HG03521 (cell line): Measurements from ENCODE around the gene NEK9.
A peak's percentile ranks its signal among the peaks of the same experiment; 100 is the strongest.
"Not testable (repeated sequence)": the region's sequence is repeated elsewhere in the genome, so short reads cannot be mapped to it uniquely, and the experiment has no call there.

Experiments
- ATAC-seq: cut with Tn5 transposase; IDR thresholded peaks from one replicate; pipeline ENCODE4 v1.9.1; 2021; ENCODE audit warnings: mild to moderate bottlenecking, moderate library complexity; ENCODE audit not compliant: unreplicated experiment

The NEK9 gene

DNA sequence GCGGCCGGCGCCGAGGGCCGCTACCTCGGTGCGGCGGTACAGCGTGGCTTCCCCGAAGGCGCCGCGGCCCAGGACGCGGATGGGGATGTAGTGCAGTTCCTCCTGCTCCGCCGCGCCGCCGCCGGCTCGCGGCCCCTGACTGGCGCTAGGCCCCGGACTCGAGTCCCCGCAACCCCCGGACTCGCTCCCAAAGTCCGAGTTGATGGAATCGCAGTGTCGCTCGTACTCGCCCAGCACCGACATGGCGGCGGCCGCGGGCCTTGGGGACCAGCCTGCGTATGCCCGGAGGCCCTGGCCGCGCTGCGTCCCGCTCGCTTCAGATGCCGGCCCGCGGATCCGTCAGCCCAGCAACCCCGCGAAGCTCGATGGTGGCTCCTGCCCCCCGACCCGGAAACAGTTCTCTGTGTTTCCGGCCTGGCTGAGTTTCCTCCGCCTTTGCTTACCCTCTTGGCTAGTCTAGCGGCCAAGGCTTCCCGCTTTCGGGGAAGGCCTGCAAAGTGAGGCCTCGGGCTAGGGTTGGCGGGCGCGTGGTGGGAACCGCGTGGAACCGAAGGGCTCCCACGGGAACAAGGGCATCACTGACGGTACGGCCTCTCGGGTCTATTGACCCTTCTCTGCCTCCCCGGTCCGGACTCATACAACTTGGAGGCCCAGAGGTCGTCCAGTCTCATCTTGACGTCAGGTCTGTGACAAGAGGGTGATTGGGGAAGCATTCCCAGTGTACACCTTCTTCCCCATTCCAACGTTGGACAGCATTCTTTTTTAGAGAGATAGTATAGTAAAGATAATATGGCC, at the start of gene NEK9:
Gene NEK9 (minus strand): TSS at position 370 of the 795 bp plus-strand sequence. CDS start 127 bp downstream, at position 243.
- peak; percentile 81 for ATAC-seq

DNA sequence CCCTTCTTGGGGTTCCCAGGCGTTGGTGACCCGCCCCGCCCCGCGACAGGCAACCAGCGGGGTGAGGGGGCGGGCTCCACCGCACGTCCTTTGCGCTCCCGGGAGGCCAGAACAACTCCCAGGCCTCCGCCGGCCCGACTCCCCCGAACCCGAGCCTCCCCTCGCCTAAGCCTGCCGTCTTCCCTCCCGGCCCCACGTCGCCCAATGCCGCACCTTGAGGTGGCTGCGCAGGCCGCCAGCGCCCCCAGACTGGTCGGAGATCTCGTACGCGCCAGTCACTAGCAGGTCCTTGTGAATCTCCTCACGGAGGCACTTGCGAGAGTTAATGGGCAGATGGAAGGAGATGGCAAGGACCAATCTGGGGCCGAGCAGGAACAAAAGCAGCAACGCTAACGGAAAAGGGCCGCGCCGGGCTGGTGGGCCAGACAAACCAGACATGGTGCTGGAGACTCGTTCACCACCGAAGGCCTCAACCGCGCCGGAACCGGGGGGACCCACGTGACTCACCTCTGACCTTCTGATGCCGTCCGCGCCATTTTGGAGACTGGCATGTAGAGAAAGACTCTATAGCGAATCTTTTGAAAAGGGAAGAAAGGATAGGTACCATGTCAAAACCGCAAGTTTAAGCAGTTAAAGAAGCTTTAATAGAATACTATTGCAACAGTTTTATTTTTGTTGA, 49.4 kb upstream of the NEK9 start, which contains the start of gene TMED10:
Gene TMED10 (minus strand): TSS at position 471 of the 679 bp plus-strand sequence. CDS start 33 bp downstream, at position 438.
- ATAC-seq, result peak; percentile 69

DNA sequence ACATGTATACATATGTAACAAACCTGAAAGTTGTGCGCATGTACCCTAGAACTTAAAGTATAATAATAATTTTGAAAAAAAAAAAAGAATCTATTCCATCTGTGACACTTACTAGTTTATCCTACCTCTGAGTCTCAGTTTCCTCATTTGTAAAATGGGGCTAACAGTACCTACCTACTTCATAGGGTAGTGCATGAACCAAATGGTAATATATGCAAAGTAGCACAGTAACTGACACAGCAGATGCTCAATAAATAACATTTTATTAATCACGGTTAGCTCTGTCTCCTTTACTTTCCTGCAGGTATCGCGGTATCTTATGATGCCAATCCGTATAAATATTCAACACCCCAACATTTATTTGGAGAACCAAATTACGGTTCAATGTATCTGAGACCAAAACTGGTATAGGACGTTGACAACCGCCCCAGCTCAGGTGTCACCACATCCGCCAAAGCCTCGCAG, 48.9 kb upstream of the NEK9 start:
- peak; percentile 5 for ATAC-seq

DNA sequence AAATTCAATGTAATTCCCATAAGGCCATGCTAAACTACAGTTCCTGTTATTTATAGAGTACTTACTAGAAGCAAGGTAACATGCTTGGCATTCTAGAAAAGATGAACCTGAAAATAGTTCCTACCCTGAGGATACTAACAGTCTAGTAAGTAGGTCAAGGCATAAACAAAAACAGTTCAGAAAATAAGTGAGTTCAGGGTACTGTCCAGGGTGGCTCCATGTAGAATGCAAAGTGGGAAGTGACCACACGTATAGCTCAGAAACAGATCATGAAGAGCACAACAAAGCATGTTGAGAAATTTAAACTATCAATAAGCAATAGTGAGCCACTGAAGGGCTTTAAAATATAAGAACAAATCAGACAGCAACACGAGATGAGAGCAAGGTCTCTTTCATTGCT, 47.2 kb upstream of the NEK9 start:
- no peak for ATAC-seq

DNA sequence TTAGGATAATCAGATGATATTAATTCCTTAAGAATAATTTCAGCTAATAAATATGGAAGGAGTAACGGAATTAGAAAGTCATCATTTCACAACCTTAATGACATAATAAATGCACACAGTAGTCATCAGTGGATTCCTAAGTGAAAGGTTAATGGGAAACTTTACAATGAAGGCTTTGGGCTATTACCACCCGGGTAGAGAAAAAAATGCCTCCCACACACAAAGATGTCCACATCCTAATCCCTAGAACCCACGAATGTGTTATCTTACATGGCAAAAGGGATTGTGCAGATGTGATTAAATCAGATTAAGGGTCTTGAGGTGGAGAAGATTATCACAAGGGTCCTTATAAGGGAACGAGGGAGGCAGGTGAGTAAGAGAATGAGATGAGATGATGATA, 43.9 kb upstream of the NEK9 start:
- ATAC-seq, result no peak

DNA sequence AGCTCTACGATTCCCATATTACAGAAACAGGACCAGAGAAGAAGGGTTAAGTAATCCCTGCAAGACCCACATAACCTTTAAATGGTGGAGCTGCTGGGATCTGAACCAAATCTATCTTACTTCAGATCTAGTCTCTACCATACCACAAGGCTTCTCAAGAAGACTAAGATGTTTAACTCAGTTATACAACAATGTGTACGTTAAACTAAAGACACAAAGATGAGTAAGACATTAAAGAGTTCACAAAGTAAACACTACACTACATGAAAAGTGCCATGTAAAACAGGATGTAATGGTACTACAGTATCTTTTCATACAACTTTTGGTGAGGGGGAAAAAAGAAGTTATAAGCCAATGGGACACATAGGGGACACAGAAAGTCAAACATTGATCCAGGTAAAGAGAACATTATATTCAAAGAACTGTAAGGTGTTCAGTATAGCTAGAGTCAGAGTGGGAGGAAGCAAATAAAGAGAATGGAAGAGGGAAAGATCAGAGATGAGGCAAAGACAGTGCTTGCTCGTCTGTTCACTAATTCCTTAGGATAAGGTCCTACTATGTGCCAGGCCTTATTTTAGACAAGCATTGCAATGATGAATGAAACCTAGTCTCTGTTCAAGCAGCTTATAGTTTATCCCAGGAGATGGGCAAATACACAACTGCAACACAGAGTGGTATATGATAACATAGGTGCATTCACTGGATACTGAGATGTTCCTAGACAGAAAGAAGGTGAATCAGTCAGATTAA, 41.9 kb upstream of the NEK9 start:
- no peak for ATAC-seq

DNA sequence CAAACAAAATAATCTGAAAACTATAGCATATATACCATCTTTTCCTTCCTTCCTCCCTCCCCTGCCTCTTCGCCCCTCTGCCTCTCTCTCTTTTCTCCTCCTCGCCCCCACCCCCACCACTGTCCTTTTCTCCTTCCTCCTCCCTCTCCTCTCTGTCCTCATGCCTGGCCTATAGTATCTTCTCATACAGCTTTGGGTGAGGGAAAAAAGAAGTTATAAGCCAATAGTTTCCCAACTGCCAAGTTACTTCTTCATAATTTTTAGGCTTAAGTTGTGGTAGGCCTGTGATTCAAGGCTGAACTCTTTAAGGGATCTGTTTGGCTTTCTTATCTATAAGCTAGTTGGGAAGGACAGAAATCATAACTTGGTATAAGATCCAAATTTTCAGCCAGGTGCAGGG, 40.5 kb upstream of the NEK9 start:
- no peak for ATAC-seq

DNA sequence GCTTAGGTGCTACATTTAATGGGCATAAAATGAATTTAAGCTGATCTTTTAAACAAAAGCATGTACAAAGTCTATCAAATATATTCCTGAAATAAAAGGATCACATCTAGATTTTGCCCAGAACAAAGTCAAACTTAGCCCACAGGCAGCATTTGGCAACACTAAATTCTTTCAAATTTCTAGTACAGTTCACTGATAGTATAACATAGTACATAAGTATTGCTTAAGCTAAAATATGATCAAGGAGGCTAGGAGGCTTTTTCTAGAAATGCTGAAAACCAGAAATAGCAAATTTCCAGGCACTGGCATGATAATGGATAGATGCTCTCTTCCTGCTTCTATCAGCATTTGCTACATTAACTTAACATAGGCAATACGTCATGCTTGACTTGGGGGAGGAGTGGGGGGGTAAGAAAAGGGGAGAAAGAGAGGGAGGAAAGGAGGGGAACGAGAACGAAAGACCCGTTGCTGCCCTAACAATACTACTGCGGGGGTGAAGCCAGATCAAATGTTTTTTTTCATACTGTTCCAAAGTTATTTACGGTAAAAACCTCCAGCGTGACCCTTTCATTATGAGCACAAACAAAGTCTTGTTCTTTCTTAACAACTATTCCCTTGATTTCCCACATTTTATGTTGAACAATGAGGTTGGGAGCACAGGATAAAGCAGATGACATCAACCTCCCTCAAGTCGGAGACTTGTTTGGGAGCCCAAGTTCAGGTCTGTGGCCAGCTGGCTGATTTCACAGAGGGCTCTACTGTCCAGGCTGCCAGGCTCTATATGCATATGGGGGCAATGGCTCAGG, 38.9 kb upstream of the NEK9 start:
- ATAC-seq, result no peak

DNA sequence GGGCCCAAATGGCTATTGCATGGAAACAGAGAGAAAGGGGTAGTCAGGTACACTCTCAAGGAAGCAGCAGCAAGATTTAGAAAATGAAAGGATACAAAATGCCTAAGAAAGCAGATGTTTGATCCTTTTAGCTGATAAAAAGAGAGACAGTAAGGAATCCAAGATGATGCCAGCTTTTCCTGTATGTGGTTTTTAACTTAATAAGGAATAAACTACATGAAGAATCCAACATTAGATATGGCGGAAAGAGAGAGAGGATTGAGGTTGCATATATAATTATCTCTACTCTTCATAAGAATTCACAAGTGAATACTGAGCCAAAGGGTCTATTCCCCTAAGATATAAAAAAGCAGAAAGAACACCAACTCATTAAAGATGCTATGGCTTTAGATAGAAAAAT, 38.0 kb upstream of the NEK9 start:
- no peak for ATAC-seq

DNA sequence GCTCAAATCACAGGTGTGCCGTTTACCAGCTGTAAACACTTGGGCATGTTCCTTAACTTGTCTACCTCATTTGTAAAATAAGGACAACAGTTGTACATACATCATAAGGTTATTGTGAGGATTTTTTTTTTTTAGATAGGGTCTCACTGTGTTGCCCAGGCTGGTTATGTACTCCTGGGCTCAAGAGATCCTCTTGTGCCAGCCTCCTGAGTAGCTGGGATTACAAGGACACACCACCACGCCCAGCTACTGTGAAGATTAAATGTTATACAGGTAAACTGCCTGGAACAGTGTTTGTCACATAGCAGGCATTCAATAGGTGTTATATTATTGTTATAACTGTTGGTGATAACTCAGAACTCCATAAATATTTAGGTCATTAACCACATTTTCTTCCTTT, 36.8 kb upstream of the NEK9 start:
- ATAC-seq, result no peak

DNA sequence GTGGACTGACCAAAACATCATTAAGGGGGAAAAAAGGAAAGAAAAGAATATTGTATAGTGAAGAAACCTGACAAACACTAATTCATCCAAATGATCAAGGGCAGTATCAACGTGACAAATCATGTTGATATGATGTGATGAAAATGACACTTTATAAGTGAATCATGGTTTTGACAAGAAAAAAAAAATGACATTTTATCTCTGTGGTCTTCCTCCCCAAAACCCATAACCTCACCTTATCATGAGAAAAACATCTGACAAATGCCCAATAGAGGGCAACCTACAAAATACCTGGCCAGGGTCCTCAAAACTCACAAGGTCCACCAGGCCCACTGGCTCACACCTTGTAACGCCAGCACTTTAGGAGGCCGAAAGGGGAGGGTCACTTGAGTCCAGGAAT, 35.8 kb upstream of the NEK9 start:
- no peak for ATAC-seq

DNA sequence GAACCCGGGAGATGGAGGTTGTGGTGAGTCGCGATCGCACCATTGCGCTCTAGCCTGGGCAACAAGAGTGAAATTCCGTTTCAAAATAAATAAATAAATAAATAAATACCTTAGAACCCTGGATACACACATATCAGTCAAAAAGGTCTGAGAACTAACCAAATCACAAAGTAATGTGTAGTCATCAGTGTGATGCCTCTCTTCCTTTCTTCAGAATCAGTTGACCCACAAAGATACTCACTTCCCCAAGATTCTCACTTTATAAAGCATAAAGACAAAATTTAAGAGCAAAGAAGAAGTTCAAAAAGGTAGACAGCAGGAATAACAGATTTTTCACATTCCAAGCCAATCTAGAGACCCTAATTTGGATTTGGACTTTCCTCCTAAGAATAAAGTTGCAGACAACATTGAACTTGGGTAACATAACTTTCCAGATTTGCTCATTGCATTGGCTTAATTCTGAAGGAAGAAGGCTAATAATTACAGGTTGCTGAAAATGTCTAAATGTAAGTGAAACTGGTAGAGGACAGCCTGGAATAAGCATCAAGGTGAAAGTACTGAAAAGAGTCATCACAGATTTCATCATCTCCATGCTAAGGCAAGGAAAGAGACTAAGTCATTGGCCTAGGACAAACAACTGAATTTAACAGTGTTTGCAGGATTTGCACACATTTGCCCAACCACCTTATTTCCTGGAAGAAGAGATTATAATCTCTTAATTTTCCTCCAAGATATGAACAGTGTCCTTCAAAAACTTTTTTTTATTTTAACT, 32.2 kb upstream of the NEK9 start:
- peak; percentile 59 for ATAC-seq

DNA sequence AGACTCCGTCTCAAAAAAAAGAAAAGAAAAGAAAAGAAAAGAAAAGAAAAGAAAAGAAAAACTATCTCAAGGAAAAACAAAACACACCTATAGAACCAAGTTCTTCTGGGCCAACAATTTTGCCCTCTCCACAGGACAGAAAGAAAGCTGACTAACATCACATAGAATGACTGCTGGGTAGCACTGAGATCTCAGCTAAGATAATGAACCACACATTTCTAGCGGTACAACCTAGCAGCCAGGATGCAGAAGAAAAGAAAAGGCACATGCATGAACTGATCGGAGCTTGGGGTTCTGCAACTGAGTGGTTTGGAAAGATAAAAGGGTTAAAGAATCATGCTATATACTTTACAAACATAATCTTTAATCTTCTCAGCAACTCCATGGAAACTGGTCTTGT, 30.1 kb upstream of the NEK9 start:
- no peak for ATAC-seq

DNA sequence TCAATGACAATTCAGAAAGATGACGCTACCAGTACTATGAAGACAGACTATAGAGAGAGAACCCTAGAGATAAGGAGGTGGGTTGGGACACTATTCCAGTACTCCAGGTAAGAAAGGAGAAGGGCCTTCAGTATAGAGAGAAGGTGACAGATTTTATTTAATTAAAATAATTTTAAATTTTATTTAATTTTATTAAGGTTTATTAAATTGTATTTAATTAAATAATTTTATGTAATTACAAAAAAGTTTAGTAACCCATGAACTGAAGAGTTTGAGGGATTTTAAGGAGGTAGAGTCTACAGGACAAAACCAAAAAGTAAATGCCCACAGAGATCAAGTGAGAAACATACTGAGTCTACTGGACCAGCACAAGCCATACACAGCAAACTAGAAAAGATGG, 29.3 kb upstream of the NEK9 start:
- ATAC-seq, result no peak

DNA sequence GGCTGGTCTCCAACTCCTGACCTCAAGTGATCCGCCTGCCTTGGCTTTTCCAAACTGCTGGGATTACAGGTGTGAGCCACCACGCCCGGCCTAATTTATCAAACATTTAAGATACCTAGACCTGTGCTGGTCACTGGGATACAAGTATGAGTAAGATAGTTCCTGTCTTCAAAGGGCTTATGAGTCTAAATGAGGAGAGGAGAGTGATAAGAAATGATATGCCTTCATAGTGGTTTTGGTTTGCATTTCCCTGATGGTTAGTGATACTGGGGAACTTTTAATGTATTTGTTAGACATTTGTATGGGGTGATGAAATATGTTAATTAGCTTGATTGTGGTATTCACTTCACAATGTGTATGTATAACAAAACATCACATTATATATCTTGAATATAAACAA, 28.3 kb upstream of the NEK9 start:
- ATAC-seq, result no peak

DNA sequence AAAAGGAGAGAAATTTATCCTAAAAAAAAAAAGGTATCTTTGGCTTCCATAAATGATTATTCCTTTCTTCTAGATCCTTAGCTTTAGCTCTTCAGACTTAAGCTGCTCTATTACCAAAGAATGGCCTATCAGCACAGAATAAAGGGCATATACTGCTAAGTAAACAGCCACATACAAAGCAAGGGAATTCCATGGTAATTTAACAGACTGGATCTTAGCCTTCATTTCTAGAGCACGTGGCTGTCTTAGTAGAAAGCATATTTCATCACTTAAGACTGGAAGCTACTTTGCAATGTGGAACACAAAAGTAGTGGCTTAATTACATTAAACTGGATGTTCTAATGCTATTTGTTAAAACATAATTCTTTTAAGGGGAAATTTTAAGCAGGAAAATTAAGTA, 26.4 kb upstream of the NEK9 start:
- ATAC-seq, result no peak

DNA sequence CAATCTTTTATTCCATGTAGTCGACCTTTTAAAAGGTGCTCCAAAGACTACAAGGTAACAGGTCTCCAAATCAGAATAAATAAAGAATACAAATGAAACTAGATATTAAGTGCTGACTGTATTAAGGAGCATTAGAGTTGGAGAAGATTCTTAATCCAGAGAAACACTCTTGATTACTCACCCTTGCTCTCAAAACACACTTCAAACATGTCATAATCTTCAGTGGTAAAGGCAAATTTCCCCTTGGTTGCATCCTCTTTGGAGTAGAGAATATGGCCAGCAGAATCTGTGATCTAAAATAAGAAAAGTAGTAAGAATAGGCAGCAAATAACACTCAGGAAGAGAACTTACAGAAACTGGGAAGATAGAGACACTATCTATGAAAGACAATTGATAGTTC, 25.0 kb upstream of the NEK9 start:
- no peak for ATAC-seq

DNA sequence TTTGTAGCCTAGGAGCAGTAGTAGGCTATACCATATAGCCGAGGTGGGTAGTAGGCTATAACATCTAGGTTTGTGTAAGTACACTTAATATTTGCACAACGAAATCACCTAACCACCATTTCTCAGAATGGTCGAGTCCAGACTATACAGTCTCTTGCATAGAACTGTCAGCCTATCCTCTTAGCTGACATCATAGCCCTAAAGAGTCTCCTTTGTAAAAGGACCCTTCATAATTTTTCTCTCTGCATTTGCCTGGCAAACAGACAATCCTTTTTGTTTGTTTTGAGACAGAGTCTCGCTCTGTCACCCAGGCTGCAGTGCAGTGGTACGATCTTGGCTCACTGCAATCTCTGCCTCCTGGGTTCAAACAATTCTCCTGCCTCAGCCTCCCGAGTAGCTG, 23.8 kb upstream of the NEK9 start:
- ATAC-seq, result not testable (repeated sequence)

DNA sequence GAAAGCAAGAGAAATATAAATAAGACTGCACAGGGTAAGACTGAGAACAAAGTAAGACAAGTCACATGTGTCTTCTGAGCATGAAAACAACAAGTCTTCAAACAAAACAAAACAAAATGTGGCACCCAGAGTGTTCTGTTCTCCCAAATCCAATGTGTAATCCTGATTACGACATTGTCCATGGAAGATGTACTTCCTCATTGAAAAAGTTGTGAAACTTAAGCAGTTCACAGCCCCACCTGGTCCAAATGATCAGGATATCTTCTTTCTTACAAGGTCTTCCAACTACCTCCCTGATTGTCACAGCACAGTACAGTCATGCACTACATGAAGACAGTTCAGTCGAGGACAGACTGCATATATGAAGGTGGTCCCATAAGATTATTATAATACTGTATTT, 23.3 kb upstream of the NEK9 start:
- ATAC-seq, result no peak
